ENCODE measurements around the gene DEPP1. TPM values are rescaled to one million over a fixed set of nuclear protein-coding genes. Genes with fewer than 3 reads are reported as not detected.

The DEPP1 gene
- total RNA-seq, 1 experiment from 2014 or later, result 3.8 TPM

GRCh38 chr10:44936314-44936975 lies 42.2 kb downstream of the DEPP1 start:
- no peak overlapping the region for H3K9ac ChIP-seq (ENCODE audit: low read length)
- no peaks in the 10 kb centered on the region for H4K20me1 ChIP-seq (ENCODE audit: insufficient read depth)
- H3K9me2 ChIP-seq (ENCODE audit: insufficient read depth), result no peaks in the 10 kb centered on the region
- DNase-seq (ENCODE audit: low read depth, low spot score) (no peak), ATAC-seq (no peak)
- no peaks in the 10 kb centered on the region for H3K36me3 ChIP-seq (ENCODE audit: control insufficient read depth in 1 of 2, insufficient read depth in 2 of 2, low read length in 2 of 2)
- POLR2A ChIA-PET, result no interaction called here
- intact Hi-C loops (cut with micrococcal nuclease), result loop anchor here (10.0 kb wide), 1 partner anchor 298 kb away; no protein-coding TSS in a partner anchor
- no peaks in the 10 kb centered on the region for H3K27me3 ChIP-seq (ENCODE audit: insufficient read depth, low read length)
- no peak overlapping the region for H3K4me2 ChIP-seq (ENCODE audit: low read length)
- BruUV-seq (replicated peaks), result no TSS peak
- H3K9me3 ChIP-seq (ENCODE audit: control insufficient read depth in 1 of 2, insufficient read depth in 1 of 2, low read depth in 1 of 2, low read length in 2 of 2), result no peaks in the 10 kb centered on the region
- CTCF ChIA-PET, result no interaction called here
- RAD21 ChIA-PET (ENCODE audit: low non-redundant PET in 1 of 2, low total read pairs in 2 of 2, uncharacterized antibody in 2 of 2, unreplicated experiment in 2 of 2), result no interaction called here
- H2AFZ ChIP-seq (ENCODE audit: low read depth, low read length, poor library complexity, severe bottlenecking), result no peak overlapping the region
- TF ChIP-seq ZFX (IDR thresholded peaks at IDR 0.05), result 0 out of 2 replicates have a peak, but pooled peaks have one; percentile 4
- TF ChIP-seq EZH2phosphoT487 (IDR thresholded peaks at IDR 0.05; ENCODE audit: borderline replicate concordance), result no peak
- no peak overlapping the region for H3K27ac ChIP-seq (ENCODE audit: low read depth, low read length)
- no peaks in the 10 kb centered on the region for H3K79me2 ChIP-seq (ENCODE audit: insufficient read depth, low read length)
- H3K4me1 ChIP-seq (ENCODE audit: control insufficient read depth in 1 of 2, insufficient read depth in 2 of 2, low read length in 2 of 2), result no peaks in the 10 kb centered on the region
- no peak overlapping the region for H3K4me3 ChIP-seq (replicated peaks in 1 of 2; ENCODE audit: low read depth in 1 of 2, low read length in 2 of 2)

GRCh38 chr10:44935966-44936295 lies 42.7 kb downstream of the DEPP1 start:
- Histone ChIP-seq H4K20me1 (ENCODE audit: insufficient read depth) (no peaks in the 10 kb centered on the region), H3K4me1 (ENCODE audit: control insufficient read depth in 1 of 2, insufficient read depth in 2 of 2, low read length in 2 of 2) (no peaks in the 10 kb centered on the region), H2AFZ (ENCODE audit: low read depth, low read length, poor library complexity, severe bottlenecking) (no peak overlapping the region), H3K9me2 (ENCODE audit: insufficient read depth) (no peaks in the 10 kb centered on the region), H3K4me3 (replicated peaks in 1 of 2; ENCODE audit: low read depth in 1 of 2, low read length in 2 of 2) (no peak overlapping the region), H3K27me3 (ENCODE audit: insufficient read depth, low read length) (no peaks in the 10 kb centered on the region), H3K79me2 (ENCODE audit: insufficient read depth, low read length) (no peaks in the 10 kb centered on the region), H3K9ac (ENCODE audit: low read length) (no peak overlapping the region), H3K9me3 (ENCODE audit: control insufficient read depth in 1 of 2, insufficient read depth in 1 of 2, low read depth in 1 of 2, low read length in 2 of 2) (no peaks in the 10 kb centered on the region), H3K27ac (ENCODE audit: low read depth, low read length) (no peak overlapping the region), H3K36me3 (ENCODE audit: control insufficient read depth in 1 of 2, insufficient read depth in 2 of 2, low read length in 2 of 2) (no peaks in the 10 kb centered on the region), H3K4me2 (ENCODE audit: low read length) (no peak overlapping the region)
- DNase-seq (ENCODE audit: low read depth, low spot score) (no peak), ATAC-seq (no peak)
- POLR2A ChIA-PET, result no interaction called here
- RAD21 ChIA-PET (ENCODE audit: low non-redundant PET in 1 of 2, low total read pairs in 2 of 2, uncharacterized antibody in 2 of 2, unreplicated experiment in 2 of 2), result no interaction called here
- intact Hi-C loops (cut with micrococcal nuclease), result loop anchor here (10.0 kb wide), 1 partner anchor 299 kb away; no protein-coding TSS in a partner anchor
- CTCF ChIA-PET, result no interaction called here
- no peak for TF ChIP-seq CEBPB (IDR thresholded peaks at IDR 0.05; ENCODE audit: low read depth)
- 0 out of 2 replicates have a peak, but pooled peaks have one; percentile 5 for TF ChIP-seq ZFX (IDR thresholded peaks at IDR 0.05)
- TF ChIP-seq CBX3 (IDR thresholded peaks at IDR 0.05; ENCODE audit: low read depth), result no peak
- TF ChIP-seq EZH2phosphoT487 (IDR thresholded peaks at IDR 0.05; ENCODE audit: borderline replicate concordance), result no peak
- no peak for TF ChIP-seq POLR2AphosphoS5 (IDR thresholded peaks at IDR 0.05; ENCODE audit: low read depth, low read length)
- no TSS peak for BruUV-seq (replicated peaks)
